Esophagus muscularis mucosa (tissue), 4 donors: ENCODE data around the gene PLXDC2. TPM values are rescaled to one million over a fixed set of nuclear protein-coding genes. Genes with fewer than 3 reads are reported as not detected.

Source experiments
- DNase-seq: peaks from one replicate; pipeline ENCODE4 v3.0.0-alpha.2; 2017; ENCODE audit errors: extremely low spot score
- H3K27ac ChIP-seq, 4 donors: fragments of 200-600 bp; sonication (generic); replicated peaks in 1 of 4; 1 replicate in 3 of 4; 2 replicates in 1 of 4; pipeline ENCODE4 v1.5.1; 2016 to 2019; ENCODE audit warnings: mild to moderate bottlenecking in 1 of 4
- H3K27me3 ChIP-seq, 4 donors: fragments of 200-600 bp; sonication (generic); one replicate each; pipeline versions ENCODE4 v1.5.1 to v1.6.0; 2016 to 2019
- H3K36me3 ChIP-seq, 4 donors: fragments of 200-600 bp; sonication (generic); one replicate each; pipeline ENCODE4 v1.5.1; 2016 to 2019
- H3K4me1 ChIP-seq, 4 donors: fragments of 200-600 bp; sonication (generic); one replicate each; pipeline ENCODE4 v1.5.1; 2016 to 2019
- H3K4me3 ChIP-seq, 4 donors: fragments of 200-600 bp; sonication (generic); 1 replicate in 2 of 4; 2 replicates in 2 of 4; pipeline ENCODE4 v1.5.1; 2016 to 2019; ENCODE audit warnings: mild to moderate bottlenecking in 4 of 4, moderate library complexity in 1 of 4
- H3K9me3 ChIP-seq, 4 donors: fragments of 200-600 bp; sonication (generic); 1 replicate in 3 of 4; 2 replicates in 1 of 4; pipeline ENCODE4 v1.5.1; 2016 to 2019
- EP300 ChIP-seq: sonication (generic); formaldehyde crosslinking; IDR thresholded peaks from one replicate; pipeline ENCODE4 v1.6.1; 2017; ENCODE audit warnings: antibody characterized with exemption
- POLR2A ChIP-seq: fragments of 450-650 bp; IDR thresholded peaks from one replicate; pipeline ENCODE4 v1.6.1; 2017; ENCODE audit warnings: antibody characterized with exemption, moderate library complexity, mild to moderate bottlenecking, low read depth
- POLR2AphosphoS5 ChIP-seq, 2 donors: sonication (generic); formaldehyde crosslinking; IDR thresholded peaks; one replicate each; pipeline ENCODE4 v1.6.1; 2017; ENCODE audit warnings: antibody characterized with exemption in 2 of 2
- WGBS: methylation state at CpG from one replicate; pipeline ENCODE4 v1.1.5; 2018; 5-methylcytosine and 5-hydroxymethylcytosine counted together
- intact Hi-C: fragments of 100-400 bp; cut with DNase I; formaldehyde crosslinking; loops from one replicate; pipeline ENCODE4 v1.15.1; 2023
- total RNA-seq, 4 donors: library from RNA; depleted of rRNA; stranded (reverse); fragments of >200 nt; gene quantifications; one replicate each; pipeline versions ENCODE4 v1.1.0 to v1.2.1, GENCODE V29; 2016
- TF ChIP-seq, protein P1 (sequence below), 3 experiments: fragments of 200-600 bp in 2 of 3; fragments of 450-650 bp in 1 of 3; sonication (generic) in 2 of 3; IDR thresholded peaks; one replicate each; pipeline ENCODE4 v1.5.1; 2017 to 2019; ENCODE audit warnings: antibody characterized with exemption in 3 of 3, mild to moderate bottlenecking in 2 of 3, moderate library complexity in 1 of 3

Gene PLXDC2
- total RNA-seq, 4 donors from 2014 or later: 28.7 to 54.2 (median 42.4) TPM

DNA sequence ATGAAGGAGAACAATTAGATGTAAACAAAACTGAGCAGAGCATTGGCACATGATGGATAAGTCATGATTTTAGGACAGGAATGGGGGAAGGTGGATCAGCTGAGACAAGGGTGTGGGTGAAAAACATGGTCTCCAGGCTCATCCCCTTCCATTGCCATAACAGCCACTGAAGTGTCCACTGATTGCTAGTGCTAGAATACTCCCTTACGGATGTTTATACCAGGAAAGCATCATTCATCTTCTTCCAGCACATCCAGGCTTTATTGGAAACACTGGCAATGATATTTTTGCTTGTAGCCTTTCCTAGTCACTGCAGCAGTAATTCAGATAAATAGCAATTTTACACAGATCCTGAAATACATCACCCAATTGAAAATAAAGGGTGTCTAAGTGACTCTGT lies 259.5 kb downstream of the PLXDC2 start:
- TF ChIP-seq, protein P1, sequence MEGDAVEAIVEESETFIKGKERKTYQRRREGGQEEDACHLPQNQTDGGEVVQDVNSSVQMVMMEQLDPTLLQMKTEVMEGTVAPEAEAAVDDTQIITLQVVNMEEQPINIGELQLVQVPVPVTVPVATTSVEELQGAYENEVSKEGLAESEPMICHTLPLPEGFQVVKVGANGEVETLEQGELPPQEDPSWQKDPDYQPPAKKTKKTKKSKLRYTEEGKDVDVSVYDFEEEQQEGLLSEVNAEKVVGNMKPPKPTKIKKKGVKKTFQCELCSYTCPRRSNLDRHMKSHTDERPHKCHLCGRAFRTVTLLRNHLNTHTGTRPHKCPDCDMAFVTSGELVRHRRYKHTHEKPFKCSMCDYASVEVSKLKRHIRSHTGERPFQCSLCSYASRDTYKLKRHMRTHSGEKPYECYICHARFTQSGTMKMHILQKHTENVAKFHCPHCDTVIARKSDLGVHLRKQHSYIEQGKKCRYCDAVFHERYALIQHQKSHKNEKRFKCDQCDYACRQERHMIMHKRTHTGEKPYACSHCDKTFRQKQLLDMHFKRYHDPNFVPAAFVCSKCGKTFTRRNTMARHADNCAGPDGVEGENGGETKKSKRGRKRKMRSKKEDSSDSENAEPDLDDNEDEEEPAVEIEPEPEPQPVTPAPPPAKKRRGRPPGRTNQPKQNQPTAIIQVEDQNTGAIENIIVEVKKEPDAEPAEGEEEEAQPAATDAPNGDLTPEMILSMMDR (IDR thresholded peaks at IDR 0.05): no peak
- TF ChIP-seq POLR2A (no peak), EP300 (no peak)
- Histone ChIP-seq H3K36me3 (no peaks in the 10 kb centered on the region), H3K4me1 (no peaks in the 10 kb centered on the region), H3K9me3 (no peaks in the 10 kb centered on the region), H3K27ac (no peak overlapping the region), H3K4me3 (no peak overlapping the region), H3K27me3 (no peaks in the 10 kb centered on the region)
- intact Hi-C loops: no loop called here
- 71% methylated on average over 1 of the region's 1 CpG for WGBS
- no peak for DNase-seq

DNA sequence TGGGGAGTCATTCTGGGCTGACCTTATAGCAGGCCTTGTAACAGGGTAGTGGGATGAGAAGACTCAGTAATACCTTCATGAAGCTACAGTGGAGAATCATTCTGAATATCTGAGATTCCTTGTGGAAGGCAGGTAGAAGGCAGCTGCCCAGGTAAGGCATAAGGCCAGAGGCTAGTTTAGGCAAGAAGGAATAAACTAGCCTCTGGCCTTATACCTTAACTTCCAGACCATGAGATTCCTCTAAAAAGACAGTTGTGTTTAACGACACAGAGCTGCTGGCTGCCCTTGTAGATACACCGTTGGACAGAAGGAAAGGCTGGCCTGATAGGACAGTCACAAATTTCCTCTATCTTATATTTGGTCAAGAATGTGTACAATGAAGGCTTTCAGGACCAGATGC lies 268.2 kb downstream of the PLXDC2 start:
- 90% methylated on average over 2 of the region's 2 CpGs for WGBS
- no peak overlapping the region for H3K27ac ChIP-seq
- intact Hi-C loops: no loop called here
- H3K9me3 ChIP-seq: no peaks in the 10 kb centered on the region
- no peak for DNase-seq
- TF ChIP-seq POLR2AphosphoS5 (IDR thresholded peaks at IDR 0.05): no peak
- no peak for TF ChIP-seq POLR2A
- no peak for TF ChIP-seq EP300
- TF ChIP-seq, protein P1 (IDR thresholded peaks at IDR 0.05): no peak
- H3K4me1 ChIP-seq: peaks cover 0 to 12% (median 6%) of the 10 kb centered on the region in 4 donors
- no peak overlapping the region for H3K4me3 ChIP-seq
- H3K27me3 ChIP-seq: no peaks in the 10 kb centered on the region
- H3K36me3 ChIP-seq: no peaks in the 10 kb centered on the region

DNA sequence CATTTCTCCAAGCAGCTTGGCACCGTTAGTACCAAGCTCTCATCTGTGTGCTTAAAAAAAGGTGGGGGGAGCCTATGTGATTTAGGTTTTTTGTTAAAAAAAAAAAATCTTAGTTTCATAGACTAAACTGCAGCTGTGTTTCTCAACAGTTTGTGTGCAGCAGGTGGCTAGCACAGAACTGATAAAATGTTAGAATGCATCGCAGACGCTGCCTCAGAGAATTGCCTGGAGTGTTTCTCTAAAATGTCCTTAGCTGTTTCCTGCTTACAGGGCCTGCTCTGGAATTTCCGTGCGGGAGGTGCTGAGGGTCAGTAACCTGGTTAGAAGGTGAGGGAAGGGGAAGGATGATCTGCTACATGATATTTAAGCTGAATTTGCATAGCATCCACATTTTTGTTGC lies 268.9 kb downstream of the PLXDC2 start:
- H3K27ac ChIP-seq: no peak overlapping the region
- no peak for TF ChIP-seq POLR2A
- no peak for TF ChIP-seq POLR2AphosphoS5 (IDR thresholded peaks at IDR 0.05)
- TF ChIP-seq EP300: no peak
- TF ChIP-seq, protein P1 (IDR thresholded peaks at IDR 0.05): no peak
- H3K4me1 ChIP-seq: peaks cover 0 to 12% (median 6%) of the 10 kb centered on the region in 4 donors
- WGBS: 90% methylated on average over 5 of the region's 5 CpGs
- H3K4me3 ChIP-seq: no peak overlapping the region
- H3K36me3 ChIP-seq: no peaks in the 10 kb centered on the region
- intact Hi-C loops: no loop called here
- no peak for DNase-seq
- H3K27me3 ChIP-seq: no peaks in the 10 kb centered on the region
- no peaks in the 10 kb centered on the region for H3K9me3 ChIP-seq

DNA sequence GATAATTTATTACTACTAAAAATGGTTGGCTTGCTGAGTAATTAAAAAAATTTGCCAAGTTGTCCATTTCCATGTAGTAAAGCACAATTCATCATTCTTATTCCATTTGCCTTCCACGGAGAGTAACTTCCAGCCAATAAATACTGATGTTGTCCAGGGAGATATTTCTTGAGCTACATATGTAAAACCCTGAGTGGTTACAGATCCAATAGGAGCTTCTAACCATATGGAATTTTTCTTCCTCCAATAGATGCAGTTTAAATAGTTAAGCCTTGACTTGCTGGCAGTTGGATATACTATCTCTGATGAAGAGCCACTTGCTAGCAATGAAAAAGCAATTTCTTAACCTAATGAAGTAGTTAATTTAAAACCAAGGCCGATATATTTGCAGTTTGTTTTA lies 271.1 kb downstream of the PLXDC2 start:
- intact Hi-C loops: no loop called here
- no peak overlapping the region for H3K4me3 ChIP-seq
- H3K27me3 ChIP-seq: no peaks in the 10 kb centered on the region
- no peak for DNase-seq
- H3K27ac ChIP-seq: no peak overlapping the region
- no peaks in the 10 kb centered on the region for H3K9me3 ChIP-seq
- TF ChIP-seq EP300 (no peak), POLR2A (no peak), POLR2AphosphoS5 (IDR thresholded peaks at IDR 0.05) (no peak)
- TF ChIP-seq, protein P1 (IDR thresholded peaks at IDR 0.05): no peak
- 69% methylated on average over 2 of the region's 2 CpGs for WGBS
- H3K4me1 ChIP-seq: peaks cover 0 to 12% (median 6%) of the 10 kb centered on the region in 4 donors
- H3K36me3 ChIP-seq: no peaks in the 10 kb centered on the region

DNA sequence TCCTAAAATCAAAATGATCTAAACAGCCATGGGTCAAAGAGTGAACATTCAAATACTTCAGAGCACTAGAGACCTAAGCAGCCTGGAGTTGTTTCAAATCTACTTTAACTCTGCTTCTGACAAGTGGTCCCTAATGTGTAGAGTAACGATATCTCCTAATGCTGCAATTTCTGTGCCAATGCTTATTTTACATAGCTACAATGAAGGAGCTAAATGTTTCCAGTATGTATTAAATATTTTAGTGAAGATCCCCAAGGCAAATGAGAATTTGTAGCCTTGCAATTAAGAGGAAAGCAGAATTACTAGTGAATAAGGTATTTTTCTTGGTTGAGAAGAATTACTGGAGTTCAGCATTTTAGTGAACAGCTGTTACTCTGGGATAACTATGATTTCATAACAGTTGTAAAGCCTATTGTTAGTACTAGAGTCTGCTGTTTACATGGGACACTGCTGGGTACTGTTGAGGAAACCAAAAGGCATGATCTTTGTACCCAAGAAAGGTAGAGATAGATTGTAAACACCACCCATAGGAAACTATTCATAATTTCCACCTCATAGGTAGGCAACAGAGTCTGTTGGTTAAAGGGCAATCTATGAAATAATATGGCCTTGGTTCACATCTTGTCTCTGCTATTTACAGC lies 271.9 kb downstream of the PLXDC2 start:
- DNase-seq: no peak
- peaks cover 0 to 12% (median 6%) of the 10 kb centered on the region in 4 donors for H3K4me1 ChIP-seq
- no peak for TF ChIP-seq POLR2AphosphoS5 (IDR thresholded peaks at IDR 0.05)
- no peak for TF ChIP-seq POLR2A
- TF ChIP-seq, protein P1 (IDR thresholded peaks at IDR 0.05): no peak
- TF ChIP-seq EP300: no peak
- H3K27ac ChIP-seq: no peak overlapping the region
- H3K27me3 ChIP-seq: no peaks in the 10 kb centered on the region
- intact Hi-C loops: no loop called here
- no peaks in the 10 kb centered on the region for H3K9me3 ChIP-seq
- WGBS: 58% methylated on average over 1 of the region's 1 CpG
- no peak overlapping the region for H3K4me3 ChIP-seq
- no peaks in the 10 kb centered on the region for H3K36me3 ChIP-seq
